Iris pigment epithelial cell (primary cell): ENCODE measurements around the gene TPGS2.
A peak's percentile ranks its signal among the peaks of the same experiment; 100 is the strongest.
"Not testable (repeated sequence)": the region's sequence is repeated elsewhere in the genome, so short reads cannot be mapped to it uniquely, and the experiment has no call there.

ENCODE experiments used
- DNase-seq: peaks from one replicate; pipeline ENCODE4 v3.0.0-alpha.2; 2011; ENCODE audit warnings: low read depth

TPGS2 gene

GRCh38 chr18:36825526-36825925, 3.3 kb downstream of the TPGS2 start:
- no peak for DNase-seq

- no peak for DNase-seq
These were observed 7.1 kb downstream of the TPGS2 start for GRCh38 chr18:36821681-36822080.

- no peak for DNase-seq
These were observed 9.2 kb downstream of the TPGS2 start for GRCh38 chr18:36819621-36820020.

GRCh38 chr18:36818652-36819051, 10.2 kb downstream of the TPGS2 start:
- DNase-seq: no peak

GRCh38 chr18:36817039-36817438, 11.8 kb downstream of the TPGS2 start:
- no peak for DNase-seq

GRCh38 chr18:36816096-36816495, 12.7 kb downstream of the TPGS2 start:
- not testable (repeated sequence) for DNase-seq

GRCh38 chr18:36814994-36815393, 13.8 kb downstream of the TPGS2 start:
- DNase-seq: no peak

- no peak for DNase-seq
These were observed 15.0 kb downstream of the TPGS2 start for GRCh38 chr18:36813824-36814223.

GRCh38 chr18:36813101-36813775, 15.6 kb downstream of the TPGS2 start:
- no peak for DNase-seq

- no peak for DNase-seq
These were observed 16.1 kb downstream of the TPGS2 start for GRCh38 chr18:36812678-36813077.

- DNase-seq: no peak
These were observed 16.8 kb downstream of the TPGS2 start for GRCh38 chr18:36811955-36812354.

GRCh38 chr18:36811430-36811829, 17.4 kb downstream of the TPGS2 start:
- DNase-seq: peak; percentile 9

GRCh38 chr18:36809590-36810381, 19.0 kb downstream of the TPGS2 start:
- DNase-seq: peak; percentile 63

GRCh38 chr18:36808681-36809080, 20.1 kb downstream of the TPGS2 start:
- peak; percentile 38 for DNase-seq

- no peak for DNase-seq
These were observed 23.7 kb downstream of the TPGS2 start for GRCh38 chr18:36805105-36805504.

- DNase-seq: peak; percentile 9
These were observed 29.9 kb downstream of the TPGS2 start for GRCh38 chr18:36798738-36799473.

GRCh38 chr18:36792634-36793283, 36.0 kb downstream of the TPGS2 start:
- no peak for DNase-seq

GRCh38 chr18:36786686-36787085, 42.1 kb downstream of the TPGS2 start:
- peak; percentile 93 for DNase-seq

- DNase-seq: no peak
These were observed 45.0 kb downstream of the TPGS2 start for GRCh38 chr18:36783792-36784191.

- no peak for DNase-seq
These were observed 46.1 kb downstream of the TPGS2 start for GRCh38 chr18:36782710-36783109.

GRCh38 chr18:36780748-36781147, 48.1 kb downstream of the TPGS2 start:
- DNase-seq: peak; percentile 27

GRCh38 chr18:36777566-36777965, 51.2 kb downstream of the TPGS2 start:
- no peak for DNase-seq
